Neural cell (in vitro differentiated cells): ENCODE results near the gene HIBCH.

Experiments used
- EP300 ChIP-seq: fragments of 450-650 bp; conservative IDR thresholded peaks from 2 replicates; pipeline ENCODE4 v1.6.1; 2014; ENCODE audit warnings: antibody characterized with exemption, mild to moderate bottlenecking, moderate library complexity; ENCODE audit not compliant: poor library complexity, severe bottlenecking
- EZH2 ChIP-seq: fragments of 200-600, 300-800 bp; shearing (Covaris generic), sonication (generic); IDR thresholded peaks from 2 replicates; pipeline ENCODE4 v1.6.1; 2014; ENCODE audit warnings: antibody characterized with exemption, low read length, borderline replicate concordance, mild to moderate bottlenecking; ENCODE audit not compliant: insufficient read depth, poor library complexity, severe bottlenecking
- POLR2AphosphoS5 ChIP-seq: IDR thresholded peaks from 2 replicates; pipeline ENCODE4 v1.6.1; 2012
- SMC3 ChIP-seq: fragments of 450-650 bp; conservative IDR thresholded peaks from 2 replicates; pipeline ENCODE4 v1.6.1; 2014; ENCODE audit warnings: antibody characterized with exemption, mild to moderate bottlenecking, moderate library complexity; ENCODE audit not compliant: poor library complexity
- TAF1 ChIP-seq: IDR thresholded peaks from 2 replicates; pipeline ENCODE4 v1.6.1; 2012; ENCODE audit warnings: low read depth
- TF ChIP-seq, protein P1 (sequence below): fragments of 450-650 bp; IDR thresholded peaks from 2 replicates; pipeline ENCODE4 v1.5.1; 2014; ENCODE audit warnings: antibody characterized with exemption, mild to moderate bottlenecking, moderate library complexity; ENCODE audit not compliant: poor library complexity, severe bottlenecking

GRCh38 chr2:190303647-190304046, 16.0 kb downstream of the HIBCH start:
- TF ChIP-seq, protein P1, sequence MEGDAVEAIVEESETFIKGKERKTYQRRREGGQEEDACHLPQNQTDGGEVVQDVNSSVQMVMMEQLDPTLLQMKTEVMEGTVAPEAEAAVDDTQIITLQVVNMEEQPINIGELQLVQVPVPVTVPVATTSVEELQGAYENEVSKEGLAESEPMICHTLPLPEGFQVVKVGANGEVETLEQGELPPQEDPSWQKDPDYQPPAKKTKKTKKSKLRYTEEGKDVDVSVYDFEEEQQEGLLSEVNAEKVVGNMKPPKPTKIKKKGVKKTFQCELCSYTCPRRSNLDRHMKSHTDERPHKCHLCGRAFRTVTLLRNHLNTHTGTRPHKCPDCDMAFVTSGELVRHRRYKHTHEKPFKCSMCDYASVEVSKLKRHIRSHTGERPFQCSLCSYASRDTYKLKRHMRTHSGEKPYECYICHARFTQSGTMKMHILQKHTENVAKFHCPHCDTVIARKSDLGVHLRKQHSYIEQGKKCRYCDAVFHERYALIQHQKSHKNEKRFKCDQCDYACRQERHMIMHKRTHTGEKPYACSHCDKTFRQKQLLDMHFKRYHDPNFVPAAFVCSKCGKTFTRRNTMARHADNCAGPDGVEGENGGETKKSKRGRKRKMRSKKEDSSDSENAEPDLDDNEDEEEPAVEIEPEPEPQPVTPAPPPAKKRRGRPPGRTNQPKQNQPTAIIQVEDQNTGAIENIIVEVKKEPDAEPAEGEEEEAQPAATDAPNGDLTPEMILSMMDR, result no peak
- TF ChIP-seq SMC3, result no peak
- no peak for TF ChIP-seq TAF1
- no peak for TF ChIP-seq POLR2AphosphoS5
- no peak for TF ChIP-seq EZH2
- no peak for TF ChIP-seq EP300
